NCI-H2171 treated with DMSO at 0.1 percent for 48 hours (cell line): Measurements from ENCODE around the gene TSPAN4.
A peak's percentile ranks its signal among the peaks of the same experiment; 100 is the strongest.

ENCODE experiments used
- DNase-seq: peaks from one replicate; lab custom pipeline; 2025; lab: John Stamatoyannopoulos, UW

The TSPAN4 gene

GRCh38 chr11:836700-837099 is 6.0 kb upstream of the TSPAN4 start:
- no peak for DNase-seq

DNA sequence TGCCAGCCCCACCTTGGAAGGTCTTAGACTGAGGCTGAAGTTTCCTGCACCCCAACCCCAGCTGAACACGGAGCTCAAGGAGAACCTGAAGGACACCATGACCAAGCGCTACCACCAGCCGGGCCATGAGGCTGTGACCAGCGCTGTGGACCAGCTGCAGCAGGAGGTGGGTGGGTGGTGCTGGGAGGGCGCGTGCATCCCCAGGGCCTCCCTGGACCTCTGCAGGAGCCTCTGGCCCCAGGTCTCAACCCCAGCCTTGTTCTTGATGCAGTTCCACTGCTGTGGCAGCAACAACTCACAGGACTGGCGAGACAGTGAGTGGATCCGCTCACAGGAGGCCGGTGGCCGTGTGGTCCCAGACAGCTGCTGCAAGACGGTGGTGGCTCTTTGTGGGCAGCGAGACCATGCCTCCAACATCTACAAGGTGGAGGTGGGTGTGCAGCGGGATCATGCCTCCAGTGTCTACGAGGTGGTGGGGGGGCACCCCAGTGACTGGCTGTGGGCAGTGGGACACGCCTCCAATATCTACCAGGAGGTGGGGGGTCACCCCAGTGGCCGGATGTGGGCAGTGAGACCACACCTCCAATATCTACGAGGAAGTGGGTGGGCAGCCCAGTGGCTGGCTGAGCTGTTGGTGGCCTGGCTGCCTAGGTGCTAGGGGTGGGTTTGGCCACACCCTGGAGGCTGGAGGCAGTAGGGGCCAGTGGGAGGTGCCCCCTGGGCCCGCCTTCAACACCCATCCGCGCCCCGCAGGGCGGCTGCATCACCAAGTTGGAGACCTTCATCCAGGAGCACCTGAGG is 5.3 kb upstream of the TSPAN4 start:
- no peak for DNase-seq

DNA sequence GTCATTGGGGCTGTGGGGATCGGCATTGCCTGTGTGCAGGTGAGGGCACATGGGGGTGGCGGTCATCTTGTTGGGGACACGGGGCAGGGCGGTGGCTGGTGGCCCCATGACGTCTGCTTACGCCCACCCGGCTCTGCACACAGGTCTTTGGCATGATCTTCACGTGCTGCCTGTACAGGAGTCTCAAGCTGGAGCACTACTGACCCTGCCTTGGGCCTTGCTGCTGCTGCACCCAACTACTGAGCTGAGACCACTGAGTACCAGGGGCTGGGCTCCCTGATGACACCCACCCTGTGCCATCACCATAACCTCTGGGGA is 4.7 kb upstream of the TSPAN4 start:
- no peak for DNase-seq

- peak; percentile 36 for DNase-seq
These were observed 4.0 kb upstream of the TSPAN4 start for GRCh38 chr11:838441-839279.

DNA sequence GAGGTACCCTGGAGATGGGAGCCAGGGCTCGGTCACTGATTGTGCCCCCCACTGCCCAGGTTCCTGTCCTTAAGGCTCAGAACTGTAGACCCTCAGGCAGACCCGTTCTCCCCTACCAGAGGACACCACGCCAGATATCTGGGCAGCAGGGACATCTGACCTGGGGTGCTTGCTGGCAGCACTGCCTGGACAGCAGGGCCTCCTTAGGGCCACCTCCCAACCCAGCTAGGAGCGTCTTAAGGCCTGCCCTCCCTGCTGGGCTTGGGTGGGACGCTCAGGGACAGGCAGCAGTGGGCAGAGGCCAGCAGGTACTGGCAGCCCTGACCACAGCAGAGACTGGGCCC is 3.4 kb upstream of the TSPAN4 start:
- no peak for DNase-seq

DNA sequence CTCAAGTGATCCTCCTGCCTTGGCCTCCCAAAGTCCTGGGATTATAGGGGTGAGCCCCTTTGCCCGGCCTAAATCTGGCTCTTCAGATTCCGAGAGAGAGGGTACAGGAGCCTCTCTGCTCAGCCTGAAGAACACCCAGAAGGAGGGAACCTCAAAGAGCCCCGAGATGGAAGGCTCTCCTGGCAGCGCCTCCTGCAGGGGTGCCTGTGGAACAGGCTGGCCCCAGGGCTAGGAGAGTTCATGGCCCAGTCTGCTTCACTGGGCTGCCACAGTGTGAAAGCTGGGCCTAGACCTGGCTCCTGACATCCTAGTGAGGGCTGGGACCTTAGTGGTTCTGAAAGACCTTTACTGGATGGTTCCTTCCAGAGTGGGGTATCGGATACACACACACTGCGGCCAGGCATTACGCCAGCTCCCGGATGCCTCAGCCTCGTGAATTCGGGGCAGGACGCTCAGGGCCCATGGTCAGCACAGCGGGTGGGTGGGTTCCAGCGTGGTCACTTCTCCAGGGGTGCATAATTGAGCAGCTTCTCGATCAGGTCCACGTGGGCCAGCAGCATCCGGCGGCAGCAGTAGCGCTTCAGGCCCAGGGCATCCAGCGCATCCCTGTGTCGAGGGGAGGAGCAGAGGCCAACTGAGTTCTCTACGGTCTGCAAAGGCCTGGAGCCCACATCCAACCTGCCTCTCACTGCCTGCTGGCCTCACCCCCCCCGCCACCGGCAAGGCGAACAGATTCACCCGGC is 2.6 kb upstream of the TSPAN4 start:
- no peak for DNase-seq

GRCh38 chr11:841981-842369 is 677 bp upstream of the TSPAN4 start:
- DNase-seq = no peak

DNA sequence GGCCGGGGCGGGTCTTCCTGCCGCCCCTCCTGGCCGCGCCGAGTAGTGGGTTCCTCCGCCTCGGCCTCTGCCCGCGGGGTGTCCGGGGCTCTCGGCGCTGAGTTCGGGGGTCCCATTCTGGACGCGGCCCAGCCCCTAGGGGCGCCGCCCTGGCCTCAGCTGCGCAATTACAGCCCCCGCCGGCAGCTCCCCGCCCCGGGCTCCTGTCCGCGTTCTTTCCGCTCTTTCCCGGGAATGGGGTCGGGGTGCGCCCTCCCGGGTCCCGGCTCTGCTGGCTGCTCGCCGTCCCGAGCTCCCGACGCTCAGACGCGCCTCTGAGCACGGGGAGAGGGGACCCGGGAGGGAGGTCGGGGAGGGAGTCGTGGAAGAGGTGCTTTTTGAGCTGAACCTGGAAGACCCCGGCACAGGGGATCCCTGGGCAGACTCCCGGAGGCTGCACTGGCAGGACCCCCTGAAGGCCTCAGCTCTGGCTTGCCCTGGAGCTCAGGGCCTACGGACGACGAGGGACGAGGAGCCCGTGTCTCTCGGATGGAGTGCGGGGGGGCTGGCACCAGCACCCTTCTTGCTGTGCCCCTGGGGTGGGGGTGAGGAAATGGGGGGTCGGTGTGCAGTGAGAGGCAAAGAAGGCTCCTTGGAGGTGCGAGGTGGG is 558 bp downstream of the TSPAN4 start:
- no peak for DNase-seq

GRCh38 chr11:843818-844692 is 1.4 kb downstream of the TSPAN4 start:
- DNase-seq = no peak

DNA sequence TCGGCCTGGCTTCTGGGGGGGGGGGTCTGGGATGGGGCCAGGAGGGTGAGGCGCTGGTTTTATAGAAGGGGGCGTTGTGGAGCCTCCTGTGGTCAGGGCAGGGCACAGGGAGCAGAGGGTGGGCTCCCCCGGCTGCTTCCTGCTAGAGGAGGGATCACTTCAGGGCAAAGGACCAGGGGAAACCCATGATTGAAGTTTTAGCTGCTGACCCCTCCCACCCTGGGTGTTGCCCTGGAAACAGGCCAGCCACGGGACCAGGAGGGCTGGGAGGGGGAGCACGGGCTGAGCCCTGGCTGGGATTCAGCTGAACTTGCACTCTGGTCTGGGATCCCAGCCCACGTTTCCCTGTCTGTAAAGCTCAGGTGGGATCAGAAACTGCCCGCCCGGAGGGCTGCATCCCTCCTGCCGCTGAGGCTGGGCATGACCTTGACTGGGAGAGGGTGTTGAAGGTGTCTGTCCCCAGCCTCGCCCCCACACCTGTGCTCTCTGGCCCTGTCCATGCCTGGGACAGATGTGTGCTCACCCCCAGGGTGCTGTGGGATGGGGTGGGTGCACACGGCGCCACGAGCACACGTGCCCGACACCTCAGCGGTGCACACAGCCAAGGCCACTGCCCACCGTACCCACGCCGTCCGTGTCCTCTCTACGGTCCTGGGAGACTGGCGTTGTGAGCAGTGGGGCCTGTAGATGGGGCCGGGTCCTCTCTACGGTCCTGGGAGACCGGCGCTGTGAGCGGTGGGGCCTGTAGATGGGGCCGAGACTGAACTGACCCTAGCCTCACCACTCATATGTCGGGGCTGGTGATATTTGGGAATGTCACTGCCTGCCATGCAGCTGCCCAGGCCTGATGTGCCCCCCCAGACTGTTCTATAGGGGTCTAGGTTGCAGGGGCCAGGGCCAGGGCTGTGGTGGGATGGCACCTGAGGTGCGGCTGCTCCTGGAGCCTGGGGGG is 2.3 kb downstream of the TSPAN4 start:
- no peak for DNase-seq

DNA sequence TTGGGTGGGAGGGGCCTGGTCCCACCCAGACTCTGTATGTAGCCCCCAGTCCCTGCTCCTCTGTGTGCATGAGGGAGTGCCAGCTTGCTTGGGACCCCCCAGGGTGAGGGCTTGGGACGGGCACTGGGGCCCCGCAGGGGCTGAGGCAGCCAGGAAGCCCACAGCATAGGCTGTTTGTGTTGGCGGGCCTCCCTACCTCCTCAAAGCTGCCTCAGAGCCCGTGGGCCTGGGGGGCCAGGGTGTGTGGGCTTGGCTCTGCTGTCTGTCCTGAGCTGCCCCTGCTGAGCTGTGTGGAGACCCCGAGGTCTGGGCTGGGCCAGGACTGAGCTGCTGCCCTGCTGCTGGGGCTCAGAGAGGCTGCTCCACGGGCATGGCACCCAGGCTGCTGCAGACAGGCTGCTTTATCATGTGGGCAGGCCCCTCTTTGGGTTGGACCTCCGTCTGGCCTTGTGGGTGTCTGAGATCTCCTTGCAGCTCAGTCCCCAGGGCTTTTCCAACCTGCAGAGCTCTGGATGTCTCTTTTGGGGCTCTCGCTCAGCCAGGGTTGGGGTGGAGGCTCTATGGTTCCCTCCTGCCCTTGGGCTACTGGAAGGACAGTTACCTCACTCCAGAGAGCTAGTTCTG is 3.3 kb downstream of the TSPAN4 start:
- DNase-seq = no peak

GRCh38 chr11:846496-847098 is 3.9 kb downstream of the TSPAN4 start:
- DNase-seq = no peak

DNA sequence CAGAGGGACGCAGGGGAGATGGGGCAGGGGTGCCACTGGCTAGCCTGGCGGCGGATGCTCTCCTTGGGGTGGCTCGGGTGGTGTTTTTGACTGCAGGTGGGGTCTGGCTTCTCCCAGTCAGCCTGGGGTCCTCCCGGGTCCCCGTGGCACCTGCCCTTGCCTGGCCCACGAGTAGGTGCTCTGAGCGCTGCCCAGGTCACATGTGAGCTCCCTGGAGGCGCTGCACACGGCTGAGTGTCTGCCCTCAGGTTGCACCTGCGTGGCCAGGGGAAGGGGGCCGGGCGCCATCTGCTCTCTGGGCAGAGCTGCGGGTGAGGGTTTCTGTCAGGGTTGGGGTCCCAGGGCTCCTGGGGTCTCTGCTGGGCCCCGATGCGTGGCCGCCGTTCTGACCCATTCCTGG is 5.2 kb downstream of the TSPAN4 start:
- DNase-seq = no peak

DNA sequence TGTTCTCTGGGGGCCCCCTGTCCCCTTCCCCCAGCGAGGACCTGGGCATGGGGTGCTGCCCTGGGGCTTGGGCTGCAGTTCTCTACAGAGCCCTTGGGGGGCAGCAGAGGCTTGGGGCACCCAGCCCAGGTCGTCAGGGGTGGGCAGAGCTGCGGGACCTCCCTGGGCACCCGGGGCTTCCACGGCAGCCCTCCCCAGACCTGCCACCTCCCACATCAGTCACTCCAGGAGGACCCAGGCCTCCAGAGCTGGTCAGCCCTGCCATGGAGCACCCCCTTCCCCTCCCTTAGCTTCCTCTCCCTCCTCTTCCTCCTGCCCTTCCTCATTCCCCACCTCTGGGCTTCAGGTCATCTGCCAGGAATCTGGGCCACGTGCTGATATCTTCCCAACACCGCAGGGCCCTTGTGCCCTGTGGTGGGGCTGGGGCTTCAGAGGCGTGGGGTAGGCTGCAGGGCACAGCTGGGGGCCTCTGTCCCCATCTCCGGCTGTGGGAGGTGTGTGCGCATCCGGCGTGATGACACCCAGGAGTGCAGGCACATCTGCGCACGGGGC is 5.8 kb downstream of the TSPAN4 start:
- DNase-seq = peak; percentile 13

GRCh38 chr11:849104-849824 is 6.6 kb downstream of the TSPAN4 start:
- peak; percentile 45 for DNase-seq

DNA sequence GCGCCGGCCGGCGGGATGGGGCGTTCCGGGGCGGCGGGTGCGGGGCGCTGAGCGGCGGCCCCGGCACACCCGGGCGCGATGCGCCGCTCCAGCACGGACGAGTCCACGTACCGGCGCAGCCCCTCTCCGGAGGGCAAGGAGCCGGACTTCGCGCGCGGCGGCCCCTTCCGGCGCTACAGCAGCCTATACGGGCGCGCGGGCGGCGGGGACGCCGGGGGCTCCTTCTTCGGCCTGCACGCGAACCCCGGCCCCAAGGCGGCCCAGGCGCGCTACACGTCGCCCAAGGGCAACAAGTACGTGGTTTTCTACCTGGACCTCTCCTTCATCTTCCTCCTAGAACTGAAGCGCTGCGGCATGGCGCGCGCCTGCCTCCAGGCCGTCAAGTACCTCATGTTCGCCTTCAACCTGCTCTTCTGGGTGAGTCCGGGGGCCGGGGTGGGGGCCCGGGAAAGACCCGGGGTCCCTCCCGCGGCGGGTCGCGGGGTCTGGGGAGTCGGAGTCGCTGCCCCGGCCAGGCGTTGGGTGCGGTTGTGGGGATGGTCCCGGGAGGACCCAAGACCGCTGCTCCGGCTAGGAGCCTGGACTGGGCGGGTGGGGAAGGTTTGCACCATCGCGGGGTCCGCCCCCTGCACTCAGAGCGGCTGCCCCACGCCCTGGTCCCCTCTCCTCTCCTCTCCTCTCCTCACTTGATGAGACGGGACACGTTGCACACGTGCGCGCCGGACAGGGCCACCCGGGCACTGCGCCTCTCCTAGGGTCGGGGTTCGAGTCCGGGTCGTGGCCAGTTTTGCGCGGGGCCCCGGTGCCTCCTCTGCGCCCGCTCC is 7.5 kb downstream of the TSPAN4 start:
- no peak for DNase-seq
